Neural cell (in vitro differentiated cells): ENCODE data around the gene BCAP31. TPM values are rescaled to one million over a fixed set of nuclear protein-coding genes. Genes with fewer than 3 reads are reported as not detected.

Source experiments
- H2AFZ ChIP-seq: fragments of 200-600, 300-800 bp; sonication (generic), shearing (Covaris generic); 2 replicates; pipeline ENCODE4 v1.6.0; 2014; ENCODE audit warnings: low read depth, mild to moderate bottlenecking, antibody characterized with exemption, low read length, moderate library complexity
- H3F3A ChIP-seq: fragments of 200-600 bp; shearing (Covaris generic); 2 replicates; pipeline ENCODE4 v1.6.1; 2016; ENCODE audit warnings: mild to moderate bottlenecking, moderate library complexity, mixed read lengths, antibody characterized with exemption, low read length; ENCODE audit not compliant: insufficient read depth, poor library complexity, severe bottlenecking
- H3K27ac ChIP-seq: fragments of 200-600, 300-800 bp; sonication (generic), shearing (Covaris generic); 2 replicates; pipeline ENCODE4 v1.5.1; 2014; ENCODE audit warnings: mild to moderate bottlenecking, low read length, moderate library complexity
- H3K27me3 ChIP-seq: fragments of 300-800, 200-600 bp; sonication (generic), shearing (Covaris generic); 2 replicates; pipeline ENCODE4 v1.6.0; 2014; ENCODE audit warnings: mild to moderate bottlenecking, low read depth, low read length, moderate library complexity; ENCODE audit not compliant: insufficient read depth
- H3K36me3 ChIP-seq: fragments of 300-800, 200-600 bp; sonication (generic), shearing (Covaris generic); 2 replicates; pipeline ENCODE4 v1.5.1; 2014; ENCODE audit warnings: mild to moderate bottlenecking, antibody characterized with exemption, low read length, moderate library complexity; ENCODE audit not compliant: insufficient read depth
- H3K4me2 ChIP-seq: fragments of 300-800, 200-600 bp; sonication (generic), shearing (Covaris generic); 2 replicates; pipeline ENCODE4 v1.6.0; 2014; ENCODE audit warnings: mild to moderate bottlenecking, low read length
- H3K4me3 ChIP-seq: fragments of 300-800, 200-600 bp; sonication (generic), shearing (Covaris generic); 2 replicates; pipeline ENCODE4 v1.5.1; 2014; ENCODE audit warnings: mild to moderate bottlenecking, low read length, moderate library complexity
- H3K79me2 ChIP-seq: fragments of 200-600 bp; shearing (Covaris generic); replicated peaks from 2 replicates; pipeline ENCODE4 v1.6.0; 2014; ENCODE audit warnings: mild to moderate bottlenecking, low read length, moderate library complexity; ENCODE audit not compliant: insufficient read depth
- H3K9ac ChIP-seq: fragments of 300-800, 200-600 bp; sonication (generic), shearing (Covaris generic); 2 replicates; pipeline ENCODE4 v1.6.1; 2016; ENCODE audit warnings: mild to moderate bottlenecking, low read length, mixed read lengths
- H3K9me2 ChIP-seq: fragments of 200-600 bp; shearing (Covaris generic); 2 replicates; pipeline ENCODE4 v1.6.1; 2016; ENCODE audit warnings: mild to moderate bottlenecking, low read length, mixed read lengths; ENCODE audit not compliant: insufficient read depth
- H3K9me3 ChIP-seq: fragments of 200-600, 300-800 bp; sonication (generic), shearing (Covaris generic); 2 replicates; pipeline ENCODE4 v1.6.1; 2016; ENCODE audit warnings: mild to moderate bottlenecking, mixed run types, low read length, moderate library complexity, mixed read lengths
- H4K20me1 ChIP-seq: fragments of 200-600 bp; shearing (Covaris generic); 2 replicates; pipeline ENCODE4 v1.6.1; 2016; ENCODE audit warnings: mild to moderate bottlenecking, mixed run types; ENCODE audit not compliant: insufficient read depth
- EP300 ChIP-seq: fragments of 450-650 bp; conservative IDR thresholded peaks from 2 replicates; pipeline ENCODE4 v1.6.1; 2014; ENCODE audit warnings: antibody characterized with exemption, mild to moderate bottlenecking, moderate library complexity; ENCODE audit not compliant: poor library complexity, severe bottlenecking
- EZH2 ChIP-seq: fragments of 200-600, 300-800 bp; shearing (Covaris generic), sonication (generic); IDR thresholded peaks from 2 replicates; pipeline ENCODE4 v1.6.1; 2014; ENCODE audit warnings: antibody characterized with exemption, low read length, borderline replicate concordance, mild to moderate bottlenecking; ENCODE audit not compliant: insufficient read depth, poor library complexity, severe bottlenecking
- MXI1 ChIP-seq: fragments of 450-650 bp; conservative IDR thresholded peaks from 2 replicates; pipeline ENCODE4 v1.6.1; 2014; ENCODE audit warnings: antibody characterized with exemption, mild to moderate bottlenecking; ENCODE audit not compliant: poor library complexity, severe bottlenecking
- POLR2AphosphoS5 ChIP-seq: IDR thresholded peaks from 2 replicates; pipeline ENCODE4 v1.6.1; 2012
- RAD21 ChIP-seq: fragments of 450-650 bp; conservative IDR thresholded peaks from 2 replicates; pipeline ENCODE4 v1.6.1; 2014; ENCODE audit warnings: antibody characterized with exemption, mild to moderate bottlenecking, moderate library complexity
- SMC3 ChIP-seq: fragments of 450-650 bp; conservative IDR thresholded peaks from 2 replicates; pipeline ENCODE4 v1.6.1; 2014; ENCODE audit warnings: antibody characterized with exemption, mild to moderate bottlenecking, moderate library complexity; ENCODE audit not compliant: poor library complexity
- TAF1 ChIP-seq: IDR thresholded peaks from 2 replicates; pipeline ENCODE4 v1.6.1; 2012; ENCODE audit warnings: low read depth
- polyA plus RNA-seq: library from polyadenylated mRNA; depleted of rRNA; stranded (reverse); fragments of >200 nt; gene quantifications from 2 replicates; pipeline ENCODE4 v1.2.3, GENCODE V29; 2014
- TF ChIP-seq, protein P1 (sequence below): fragments of 450-650 bp; IDR thresholded peaks from 2 replicates; pipeline ENCODE4 v1.5.1; 2014; ENCODE audit warnings: antibody characterized with exemption, mild to moderate bottlenecking, moderate library complexity; ENCODE audit not compliant: poor library complexity, severe bottlenecking
- TF ChIP-seq, protein P2 (sequence below): IDR thresholded peaks from 2 replicates; pipeline ENCODE4 v1.6.1; 2012; ENCODE audit warnings: borderline replicate concordance

BCAP31 gene
- polyA plus RNA-seq, 1 donor from 2014 or later: 182 TPM

DNA sequence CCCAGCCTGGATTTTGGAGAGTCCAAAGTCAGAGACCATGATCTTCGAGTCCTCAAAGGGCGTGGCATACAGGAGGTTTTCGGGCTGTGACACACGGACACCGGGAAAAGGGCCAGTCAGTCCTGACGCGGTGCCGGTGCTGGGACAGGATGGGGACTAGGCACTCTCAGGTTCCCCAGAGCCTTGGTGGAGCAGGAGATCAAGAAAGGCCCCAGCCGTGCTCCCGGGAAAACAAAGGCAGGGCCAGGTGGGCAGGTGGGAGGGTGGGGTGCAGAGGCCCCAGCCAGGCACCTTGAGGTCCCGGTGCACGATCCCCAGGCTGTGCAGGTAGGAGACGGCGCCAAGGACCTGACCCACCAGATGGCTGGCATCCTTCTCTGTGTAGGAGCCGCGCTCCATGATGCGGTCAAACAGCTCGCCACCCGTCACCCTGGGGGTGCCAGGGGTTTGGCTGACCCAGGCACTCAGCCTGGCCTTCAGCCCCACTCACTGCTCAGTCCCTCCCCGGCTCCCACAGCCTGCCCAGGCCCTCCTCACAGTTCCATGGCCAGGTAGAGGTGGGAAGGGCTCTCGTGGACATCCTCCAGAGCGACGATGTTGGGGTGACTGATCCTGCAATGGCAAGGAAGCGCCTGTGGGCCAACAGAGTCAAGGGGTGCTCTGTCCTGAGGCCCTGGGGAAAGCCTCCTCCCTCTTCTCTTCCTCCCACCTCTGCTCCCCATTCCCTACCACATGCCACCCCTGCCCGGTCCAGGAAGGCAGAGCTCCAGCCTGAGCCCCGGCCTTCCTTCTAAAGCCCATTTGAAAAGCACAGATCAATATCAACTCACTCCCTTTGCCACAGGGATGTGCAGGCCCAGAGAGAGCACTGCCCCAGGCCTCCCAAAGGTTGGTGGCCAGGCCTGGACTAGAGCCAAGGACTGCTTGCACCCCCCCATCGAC, 52.3 kb downstream of the BCAP31 start:
- TF ChIP-seq, protein P1, sequence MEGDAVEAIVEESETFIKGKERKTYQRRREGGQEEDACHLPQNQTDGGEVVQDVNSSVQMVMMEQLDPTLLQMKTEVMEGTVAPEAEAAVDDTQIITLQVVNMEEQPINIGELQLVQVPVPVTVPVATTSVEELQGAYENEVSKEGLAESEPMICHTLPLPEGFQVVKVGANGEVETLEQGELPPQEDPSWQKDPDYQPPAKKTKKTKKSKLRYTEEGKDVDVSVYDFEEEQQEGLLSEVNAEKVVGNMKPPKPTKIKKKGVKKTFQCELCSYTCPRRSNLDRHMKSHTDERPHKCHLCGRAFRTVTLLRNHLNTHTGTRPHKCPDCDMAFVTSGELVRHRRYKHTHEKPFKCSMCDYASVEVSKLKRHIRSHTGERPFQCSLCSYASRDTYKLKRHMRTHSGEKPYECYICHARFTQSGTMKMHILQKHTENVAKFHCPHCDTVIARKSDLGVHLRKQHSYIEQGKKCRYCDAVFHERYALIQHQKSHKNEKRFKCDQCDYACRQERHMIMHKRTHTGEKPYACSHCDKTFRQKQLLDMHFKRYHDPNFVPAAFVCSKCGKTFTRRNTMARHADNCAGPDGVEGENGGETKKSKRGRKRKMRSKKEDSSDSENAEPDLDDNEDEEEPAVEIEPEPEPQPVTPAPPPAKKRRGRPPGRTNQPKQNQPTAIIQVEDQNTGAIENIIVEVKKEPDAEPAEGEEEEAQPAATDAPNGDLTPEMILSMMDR: no peak
- TF ChIP-seq MXI1: no peak
- TF ChIP-seq RAD21: no peak
- no peak for TF ChIP-seq POLR2AphosphoS5
- TF ChIP-seq EP300: no peak
- TF ChIP-seq EZH2: no peak
- TF ChIP-seq TAF1: no peak
- TF ChIP-seq SMC3: no peak
- TF ChIP-seq, protein P2, sequence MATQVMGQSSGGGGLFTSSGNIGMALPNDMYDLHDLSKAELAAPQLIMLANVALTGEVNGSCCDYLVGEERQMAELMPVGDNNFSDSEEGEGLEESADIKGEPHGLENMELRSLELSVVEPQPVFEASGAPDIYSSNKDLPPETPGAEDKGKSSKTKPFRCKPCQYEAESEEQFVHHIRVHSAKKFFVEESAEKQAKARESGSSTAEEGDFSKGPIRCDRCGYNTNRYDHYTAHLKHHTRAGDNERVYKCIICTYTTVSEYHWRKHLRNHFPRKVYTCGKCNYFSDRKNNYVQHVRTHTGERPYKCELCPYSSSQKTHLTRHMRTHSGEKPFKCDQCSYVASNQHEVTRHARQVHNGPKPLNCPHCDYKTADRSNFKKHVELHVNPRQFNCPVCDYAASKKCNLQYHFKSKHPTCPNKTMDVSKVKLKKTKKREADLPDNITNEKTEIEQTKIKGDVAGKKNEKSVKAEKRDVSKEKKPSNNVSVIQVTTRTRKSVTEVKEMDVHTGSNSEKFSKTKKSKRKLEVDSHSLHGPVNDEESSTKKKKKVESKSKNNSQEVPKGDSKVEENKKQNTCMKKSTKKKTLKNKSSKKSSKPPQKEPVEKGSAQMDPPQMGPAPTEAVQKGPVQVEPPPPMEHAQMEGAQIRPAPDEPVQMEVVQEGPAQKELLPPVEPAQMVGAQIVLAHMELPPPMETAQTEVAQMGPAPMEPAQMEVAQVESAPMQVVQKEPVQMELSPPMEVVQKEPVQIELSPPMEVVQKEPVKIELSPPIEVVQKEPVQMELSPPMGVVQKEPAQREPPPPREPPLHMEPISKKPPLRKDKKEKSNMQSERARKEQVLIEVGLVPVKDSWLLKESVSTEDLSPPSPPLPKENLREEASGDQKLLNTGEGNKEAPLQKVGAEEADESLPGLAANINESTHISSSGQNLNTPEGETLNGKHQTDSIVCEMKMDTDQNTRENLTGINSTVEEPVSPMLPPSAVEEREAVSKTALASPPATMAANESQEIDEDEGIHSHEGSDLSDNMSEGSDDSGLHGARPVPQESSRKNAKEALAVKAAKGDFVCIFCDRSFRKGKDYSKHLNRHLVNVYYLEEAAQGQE: no peak
- no peaks in the 10 kb centered on the region for H3K9me3 ChIP-seq
- H3K4me2 ChIP-seq: no peak overlapping the region
- no peaks in the 10 kb centered on the region for H3K9me2 ChIP-seq
- no peak overlapping the region for H3K9ac ChIP-seq
- no peak overlapping the region for H2AFZ ChIP-seq
- no peaks in the 10 kb centered on the region for H3K79me2 ChIP-seq
- H4K20me1 ChIP-seq: no peaks in the 10 kb centered on the region
- H3K4me3 ChIP-seq: no peak overlapping the region
- no peak overlapping the region for H3K27ac ChIP-seq
- no peaks in the 10 kb centered on the region for H3K27me3 ChIP-seq
- H3F3A ChIP-seq: no peaks in the 10 kb centered on the region
- no peaks in the 10 kb centered on the region for H3K36me3 ChIP-seq

DNA sequence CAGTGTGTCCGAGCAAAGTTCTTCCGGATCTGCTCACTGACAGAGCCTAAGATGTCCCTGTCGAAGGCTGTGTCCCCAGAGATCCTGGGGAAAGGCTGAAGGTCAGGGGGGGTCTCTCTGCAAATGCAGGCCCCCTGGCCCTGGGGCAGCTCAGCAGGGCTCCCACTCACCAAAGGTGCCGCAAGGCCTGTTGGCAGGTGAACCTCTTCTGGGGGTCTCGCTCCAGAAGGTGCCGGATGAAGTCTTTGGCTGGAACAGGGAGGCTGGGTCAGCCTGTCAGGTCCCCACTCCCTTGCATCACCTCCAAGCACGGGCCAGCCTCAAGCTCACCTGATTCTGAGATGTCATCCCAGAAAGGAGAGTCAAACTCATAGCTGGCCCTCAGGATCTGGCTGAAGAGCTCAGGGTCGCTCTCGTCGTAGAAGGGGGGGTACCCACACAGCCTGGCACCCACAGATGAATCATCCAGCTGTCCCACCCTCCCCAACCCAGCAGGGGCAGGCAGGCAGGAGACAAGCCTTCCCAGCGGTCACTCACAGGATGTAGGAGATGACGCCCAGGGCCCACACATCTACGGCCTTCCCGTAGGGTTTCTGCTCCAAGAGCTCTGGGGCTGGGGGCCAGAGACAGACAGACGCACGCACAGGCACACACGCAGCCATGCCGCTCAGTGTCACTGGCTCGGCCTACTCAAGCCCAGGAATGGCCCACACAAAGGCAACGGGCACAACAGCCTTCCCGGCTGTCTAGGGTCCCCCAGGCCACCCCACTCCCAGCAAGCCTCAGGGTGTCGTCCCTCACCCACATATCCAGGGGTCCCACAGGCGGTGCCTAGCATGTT, 53.2 kb downstream of the BCAP31 start:
- Histone ChIP-seq H4K20me1 (no peaks in the 10 kb centered on the region), H3F3A (no peaks in the 10 kb centered on the region), H3K27ac (no peak overlapping the region), H3K9me2 (no peaks in the 10 kb centered on the region), H3K27me3 (no peaks in the 10 kb centered on the region), H3K9ac (no peak overlapping the region), H2AFZ (no peak overlapping the region), H3K9me3 (no peaks in the 10 kb centered on the region), H3K4me3 (no peak overlapping the region), H3K36me3 (no peaks in the 10 kb centered on the region), H3K79me2 (no peaks in the 10 kb centered on the region), H3K4me2 (no peak overlapping the region)
- no peak for TF ChIP-seq SMC3
- TF ChIP-seq EP300: no peak
- TF ChIP-seq, protein P1: no peak
- no peak for TF ChIP-seq RAD21
- TF ChIP-seq, protein P2: no peak
- no peak for TF ChIP-seq TAF1
- TF ChIP-seq POLR2AphosphoS5: no peak
- no peak for TF ChIP-seq MXI1
- TF ChIP-seq EZH2: no peak
